Neutrophil (primary cell): ENCODE data around the gene ADI1.

Source experiments
- H3K27ac ChIP-seq: fragments of 200-600 bp; sonication (generic); 2 replicates; pipeline ENCODE4 v1.5.1; 2016; ENCODE audit warnings: mild to moderate bottlenecking, moderate library complexity
- H3K27me3 ChIP-seq: fragments of 200-600 bp; sonication (generic); 2 replicates; pipeline ENCODE4 v1.6.0; 2016; ENCODE audit warnings: mild to moderate bottlenecking
- H3K36me3 ChIP-seq: fragments of 200-600 bp; sonication (generic); 2 replicates; pipeline ENCODE4 v1.5.1; 2017
- H3K4me1 ChIP-seq, 2 experiments: fragments of 200-600 bp in 1 of 2; sonication (generic) in 1 of 2; 1 replicate in 1 of 2; 2 replicates in 1 of 2; pipeline versions ENCODE4 v1.5.1 to v1.6.1; 2013 to 2016; ENCODE audit warnings: low read depth in 1 of 2, low read length in 1 of 2, mild to moderate bottlenecking in 1 of 2, moderate library complexity in 1 of 2; ENCODE audit not compliant: control insufficient read depth in 1 of 2, insufficient read depth in 1 of 2
- H3K4me3 ChIP-seq, 2 experiments: fragments of 200-600 bp in 1 of 2; sonication (generic) in 1 of 2; 1 replicate in 1 of 2; 2 replicates in 1 of 2; pipeline ENCODE4 v1.5.1; 2013 to 2016; ENCODE audit warnings: low read depth in 1 of 2, low read length in 1 of 2, mild to moderate bottlenecking in 1 of 2, moderate library complexity in 1 of 2
- H3K9me3 ChIP-seq: fragments of 200-600 bp; sonication (generic); 2 replicates; pipeline ENCODE4 v1.5.1; 2016
- TF ChIP-seq, protein P1 (sequence below): fragments of 200-600 bp; sonication (generic); IDR thresholded peaks from 2 replicates; pipeline ENCODE4 v1.5.1; 2016; ENCODE audit warnings: antibody characterized with exemption

Gene ADI1

DNA sequence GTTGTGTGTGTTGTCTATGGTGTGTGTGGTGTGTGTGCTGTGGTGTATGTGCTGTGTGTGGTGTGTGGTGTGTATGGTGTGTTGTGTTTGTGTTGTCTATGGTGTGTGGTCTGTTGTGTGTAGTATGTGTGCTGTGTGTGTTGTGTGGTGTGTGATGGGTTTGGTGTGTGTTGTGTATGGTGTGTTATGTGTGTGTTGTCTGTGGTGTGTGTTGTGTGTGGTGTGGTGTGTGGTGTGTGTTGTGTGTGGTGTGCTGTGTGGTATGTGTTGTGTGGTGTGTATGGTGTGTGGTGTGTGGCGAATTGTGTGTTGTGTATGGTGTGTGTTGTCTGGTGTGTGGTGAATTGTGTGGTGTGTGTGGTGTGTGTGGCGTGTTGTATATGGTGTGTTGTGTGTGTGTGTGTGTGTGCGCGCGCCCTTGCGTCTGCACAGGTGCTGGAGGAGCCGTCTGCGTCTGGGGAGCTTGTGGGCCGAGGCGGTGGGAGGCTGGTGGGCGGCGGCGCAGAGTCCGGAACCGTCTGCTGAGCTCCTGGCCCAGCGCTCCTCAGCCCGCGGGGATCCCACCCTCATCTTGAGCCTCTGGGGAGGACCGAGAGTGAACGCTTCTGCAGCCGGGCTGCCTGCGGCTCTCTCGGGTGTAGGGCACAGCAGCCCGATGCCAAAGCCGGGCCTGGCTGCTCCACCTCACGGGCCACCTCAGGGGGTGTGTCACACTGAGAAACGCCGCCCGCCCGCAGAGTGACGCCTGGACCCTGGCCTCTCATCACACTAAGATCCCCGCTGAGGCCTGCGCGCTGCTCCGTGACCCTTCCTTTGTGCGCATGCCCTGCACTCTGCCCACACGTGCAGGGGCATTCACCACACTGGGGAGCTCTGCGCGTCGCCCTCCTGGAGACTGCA, 8.8 kb upstream of the ADI1 start:
- Histone ChIP-seq H3K9me3 (no peaks in the 10 kb centered on the region), H3K27ac (no peak overlapping the region)
- TF ChIP-seq, protein P1, sequence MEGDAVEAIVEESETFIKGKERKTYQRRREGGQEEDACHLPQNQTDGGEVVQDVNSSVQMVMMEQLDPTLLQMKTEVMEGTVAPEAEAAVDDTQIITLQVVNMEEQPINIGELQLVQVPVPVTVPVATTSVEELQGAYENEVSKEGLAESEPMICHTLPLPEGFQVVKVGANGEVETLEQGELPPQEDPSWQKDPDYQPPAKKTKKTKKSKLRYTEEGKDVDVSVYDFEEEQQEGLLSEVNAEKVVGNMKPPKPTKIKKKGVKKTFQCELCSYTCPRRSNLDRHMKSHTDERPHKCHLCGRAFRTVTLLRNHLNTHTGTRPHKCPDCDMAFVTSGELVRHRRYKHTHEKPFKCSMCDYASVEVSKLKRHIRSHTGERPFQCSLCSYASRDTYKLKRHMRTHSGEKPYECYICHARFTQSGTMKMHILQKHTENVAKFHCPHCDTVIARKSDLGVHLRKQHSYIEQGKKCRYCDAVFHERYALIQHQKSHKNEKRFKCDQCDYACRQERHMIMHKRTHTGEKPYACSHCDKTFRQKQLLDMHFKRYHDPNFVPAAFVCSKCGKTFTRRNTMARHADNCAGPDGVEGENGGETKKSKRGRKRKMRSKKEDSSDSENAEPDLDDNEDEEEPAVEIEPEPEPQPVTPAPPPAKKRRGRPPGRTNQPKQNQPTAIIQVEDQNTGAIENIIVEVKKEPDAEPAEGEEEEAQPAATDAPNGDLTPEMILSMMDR, result no peak

GRCh38 chr2:3526871-3527270, 7.5 kb upstream of the ADI1 start:
- no peaks in the 10 kb centered on the region for H3K9me3 ChIP-seq
- H3K4me1 ChIP-seq, result no peaks in the 10 kb centered on the region
- TF ChIP-seq, protein P1, result no peak
- no peak overlapping the region for H3K4me3 ChIP-seq
- no peaks in the 10 kb centered on the region for H3K27me3 ChIP-seq
- no peak overlapping the region for H3K27ac ChIP-seq
- H3K36me3 ChIP-seq, result no peaks in the 10 kb centered on the region

More for the DNA sequence above, 8.8 kb upstream of the ADI1 start:
- H3K4me3 ChIP-seq, result no peak overlapping the region
- H3K4me1 ChIP-seq, result no peaks in the 10 kb centered on the region
- no peaks in the 10 kb centered on the region for H3K27me3 ChIP-seq
- H3K36me3 ChIP-seq, result no peaks in the 10 kb centered on the region

GRCh38 chr2:3523551-3524041, 4.3 kb upstream of the ADI1 start:
- H3K27ac ChIP-seq, result no peak overlapping the region
- no peaks in the 10 kb centered on the region for H3K27me3 ChIP-seq
- TF ChIP-seq, protein P1, result no peak
- no peak overlapping the region for H3K4me3 ChIP-seq
- no peaks in the 10 kb centered on the region for H3K36me3 ChIP-seq
- no peaks in the 10 kb centered on the region for H3K9me3 ChIP-seq
- peaks cover 8 to 9% of the 10 kb centered on the region in 2 experiments for H3K4me1 ChIP-seq

DNA sequence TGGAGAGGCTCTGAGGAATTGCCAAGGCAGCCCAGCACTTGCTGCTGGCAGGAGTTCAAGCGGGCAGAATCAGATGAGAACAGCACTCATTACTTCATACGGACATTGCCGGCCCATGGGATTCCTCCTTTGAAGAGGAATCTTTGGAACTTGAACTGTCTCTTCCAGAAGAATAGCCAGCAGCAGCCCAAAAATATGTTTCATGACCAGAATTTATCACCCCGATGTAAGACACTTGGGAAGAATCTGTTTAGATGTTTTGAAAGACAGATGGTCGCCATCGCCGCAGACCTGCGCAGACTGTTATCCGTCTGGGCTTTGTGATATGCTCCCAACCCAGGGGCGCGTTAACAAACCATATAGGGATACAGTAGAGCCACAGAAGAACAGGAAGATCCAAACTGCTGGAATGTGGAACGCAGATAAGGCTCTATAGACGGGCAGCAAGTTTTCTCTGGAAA, 3.7 kb upstream of the ADI1 start:
- TF ChIP-seq, protein P1, result no peak
- no peaks in the 10 kb centered on the region for H3K27me3 ChIP-seq
- H3K36me3 ChIP-seq, result no peaks in the 10 kb centered on the region
- H3K4me3 ChIP-seq, result no peak overlapping the region
- H3K4me1 ChIP-seq, result peaks cover 12 to 13% of the 10 kb centered on the region in 2 experiments
- no peak overlapping the region for H3K27ac ChIP-seq
- no peaks in the 10 kb centered on the region for H3K9me3 ChIP-seq

- Histone ChIP-seq H3K4me3 (peak overlapping the region; percentile 90 to 91), H3K9me3 (no peaks in the 10 kb centered on the region), H3K36me3 (no peaks in the 10 kb centered on the region), H3K27ac (no peak overlapping the region), H3K4me1 (peaks cover 13 to 14% of the 10 kb centered on the region in 2 experiments), H3K27me3 (no peaks in the 10 kb centered on the region)
- TF ChIP-seq, protein P1, result no peak
Measured at GRCh38 chr2:3520591-3520990, 1.3 kb upstream of the ADI1 start.
